ENCODE measurements around the gene BACH2.

Gene BACH2

GRCh38 chr6:89961481-89961880 lies 335.2 kb downstream of the BACH2 start:
- no peak for FAIRE-seq

- no peak for FAIRE-seq
These were observed 336.8 kb downstream of the BACH2 start for GRCh38 chr6:89959883-89960282.

GRCh38 chr6:89956182-89956581 lies 340.5 kb downstream of the BACH2 start:
- no peak for FAIRE-seq

GRCh38 chr6:89955364-89955763 lies 341.3 kb downstream of the BACH2 start:
- no peak for FAIRE-seq

- no peak for FAIRE-seq
These were observed 341.9 kb downstream of the BACH2 start for GRCh38 chr6:89954721-89955148.

- no peak for FAIRE-seq
These were observed 344.0 kb downstream of the BACH2 start for GRCh38 chr6:89952686-89953085.

- no peak for FAIRE-seq
These were observed 344.5 kb downstream of the BACH2 start for GRCh38 chr6:89952105-89952671.

- no peak for FAIRE-seq
These were observed 345.0 kb downstream of the BACH2 start for GRCh38 chr6:89951574-89952104.

- no peak for FAIRE-seq
These were observed 345.7 kb downstream of the BACH2 start for GRCh38 chr6:89950879-89951391.

GRCh38 chr6:89950446-89950845 lies 346.2 kb downstream of the BACH2 start:
- FAIRE-seq: no peak

- no peak for FAIRE-seq
These were observed 347.8 kb downstream of the BACH2 start for GRCh38 chr6:89948876-89949275.

- FAIRE-seq: no peak
These were observed 351.7 kb downstream of the BACH2 start for GRCh38 chr6:89944826-89945407.

GRCh38 chr6:89944181-89944755 lies 352.4 kb downstream of the BACH2 start:
- FAIRE-seq: no peak

- no peak for FAIRE-seq
These were observed 354.0 kb downstream of the BACH2 start for GRCh38 chr6:89942601-89943000.

GRCh38 chr6:89941763-89942497 lies 354.7 kb downstream of the BACH2 start:
- no peak for FAIRE-seq

- no peak for FAIRE-seq
These were observed 355.4 kb downstream of the BACH2 start for GRCh38 chr6:89941031-89941762.

- FAIRE-seq: no peak
These were observed 356.2 kb downstream of the BACH2 start for GRCh38 chr6:89940225-89941027.

GRCh38 chr6:89939144-89939543 lies 357.5 kb downstream of the BACH2 start:
- FAIRE-seq: no peak

GRCh38 chr6:89938014-89938413 lies 358.6 kb downstream of the BACH2 start:
- FAIRE-seq: no peak

GRCh38 chr6:89936177-89936576 lies 360.5 kb downstream of the BACH2 start:
- FAIRE-seq: no peak

GRCh38 chr6:89934685-89935366 lies 361.8 kb downstream of the BACH2 start:
- FAIRE-seq: no peak
